Measurements from ENCODE around the gene DNAJC6. TPM values are rescaled to one million over a fixed set of nuclear protein-coding genes. Genes with fewer than 3 reads are reported as not detected.

Gene DNAJC6
- total RNA-seq, 4 donors from 2014 or later = 0.10 to 0.75 (median 0.36) TPM; not detected in 1

- ATAC-seq (no peak), DNase-seq (no peak)
- Histone ChIP-seq H3K4me1 (no peaks in the 10 kb centered on the region), H3K4me3 (no peak overlapping the region), H3K27ac (no peak overlapping the region), H3K36me3 (no peaks in the 10 kb centered on the region), H3K27me3 (no peaks in the 10 kb centered on the region), H3K9me3 (no peaks in the 10 kb centered on the region)
- TF ChIP-seq POLR2A (IDR thresholded peaks at IDR 0.05) = no peak
- TF ChIP-seq, protein P1, sequence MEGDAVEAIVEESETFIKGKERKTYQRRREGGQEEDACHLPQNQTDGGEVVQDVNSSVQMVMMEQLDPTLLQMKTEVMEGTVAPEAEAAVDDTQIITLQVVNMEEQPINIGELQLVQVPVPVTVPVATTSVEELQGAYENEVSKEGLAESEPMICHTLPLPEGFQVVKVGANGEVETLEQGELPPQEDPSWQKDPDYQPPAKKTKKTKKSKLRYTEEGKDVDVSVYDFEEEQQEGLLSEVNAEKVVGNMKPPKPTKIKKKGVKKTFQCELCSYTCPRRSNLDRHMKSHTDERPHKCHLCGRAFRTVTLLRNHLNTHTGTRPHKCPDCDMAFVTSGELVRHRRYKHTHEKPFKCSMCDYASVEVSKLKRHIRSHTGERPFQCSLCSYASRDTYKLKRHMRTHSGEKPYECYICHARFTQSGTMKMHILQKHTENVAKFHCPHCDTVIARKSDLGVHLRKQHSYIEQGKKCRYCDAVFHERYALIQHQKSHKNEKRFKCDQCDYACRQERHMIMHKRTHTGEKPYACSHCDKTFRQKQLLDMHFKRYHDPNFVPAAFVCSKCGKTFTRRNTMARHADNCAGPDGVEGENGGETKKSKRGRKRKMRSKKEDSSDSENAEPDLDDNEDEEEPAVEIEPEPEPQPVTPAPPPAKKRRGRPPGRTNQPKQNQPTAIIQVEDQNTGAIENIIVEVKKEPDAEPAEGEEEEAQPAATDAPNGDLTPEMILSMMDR (IDR thresholded peaks at IDR 0.05 in 4 of 5, conservative IDR thresholded peaks at IDR 0.05 in 1 of 5) = no peak
- in situ Hi-C loops (cut with MboI; ENCODE audit: low sequenced_read_pairs in 4 of 4) (no loop called here), intact Hi-C loops (cut with DNase I; ENCODE audit: low total_unique reads) (no loop called here)
Observed at GRCh38 chr1:65388908-65389695, 79.8 kb downstream of the DNAJC6 start.

GRCh38 chr1:65392497-65392896 lies 83.2 kb downstream of the DNAJC6 start:
- H3K4me3 ChIP-seq = no peak overlapping the region
- no peaks in the 10 kb centered on the region for H3K27me3 ChIP-seq
- no peaks in the 10 kb centered on the region for H3K36me3 ChIP-seq
- TF ChIP-seq, protein P1 (IDR thresholded peaks at IDR 0.05 in 4 of 5, conservative IDR thresholded peaks at IDR 0.05 in 1 of 5) = no peak
- no peak for TF ChIP-seq POLR2A (IDR thresholded peaks at IDR 0.05)
- peak in 1 of 2 donors; percentile 2 for DNase-seq
- ATAC-seq = no peak
- no peaks in the 10 kb centered on the region for H3K4me1 ChIP-seq
- intact Hi-C loops (cut with DNase I; ENCODE audit: low total_unique reads) (no loop called here), in situ Hi-C loops (cut with MboI; ENCODE audit: low sequenced_read_pairs in 4 of 4) (no loop called here)
- H3K27ac ChIP-seq = no peak overlapping the region
- H3K9me3 ChIP-seq = no peaks in the 10 kb centered on the region

DNA sequence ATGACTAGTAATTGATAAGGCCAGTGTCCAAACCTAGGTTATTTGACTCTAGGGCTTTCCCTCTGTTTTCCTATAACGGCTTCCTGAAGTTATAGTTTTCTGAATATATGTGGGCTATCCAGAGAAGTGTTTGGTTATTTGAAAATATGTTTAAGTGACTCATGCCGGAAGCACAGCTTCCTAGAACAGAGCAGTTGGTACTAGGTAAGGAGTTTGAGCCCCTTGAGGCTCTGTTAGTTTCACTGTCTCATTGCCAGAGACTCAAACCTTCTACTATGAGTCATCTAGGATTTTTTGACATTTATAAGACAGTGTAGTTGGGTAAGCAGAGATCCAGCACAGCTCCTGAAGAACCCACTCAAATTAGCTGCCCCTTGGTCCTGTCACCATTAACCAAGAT lies 84.0 kb downstream of the DNAJC6 start:
- Histone ChIP-seq H3K27me3 (no peaks in the 10 kb centered on the region), H3K4me3 (no peak overlapping the region), H3K4me1 (no peaks in the 10 kb centered on the region), H3K27ac (no peak overlapping the region), H3K9me3 (no peaks in the 10 kb centered on the region), H3K36me3 (no peaks in the 10 kb centered on the region)
- intact Hi-C loops (cut with DNase I; ENCODE audit: low total_unique reads) = no loop called here
- in situ Hi-C loops (cut with MboI; ENCODE audit: low sequenced_read_pairs in 4 of 4) = no loop called here
- TF ChIP-seq POLR2A (IDR thresholded peaks at IDR 0.05) = no peak
- ATAC-seq = no peak
- DNase-seq = no peak

DNA sequence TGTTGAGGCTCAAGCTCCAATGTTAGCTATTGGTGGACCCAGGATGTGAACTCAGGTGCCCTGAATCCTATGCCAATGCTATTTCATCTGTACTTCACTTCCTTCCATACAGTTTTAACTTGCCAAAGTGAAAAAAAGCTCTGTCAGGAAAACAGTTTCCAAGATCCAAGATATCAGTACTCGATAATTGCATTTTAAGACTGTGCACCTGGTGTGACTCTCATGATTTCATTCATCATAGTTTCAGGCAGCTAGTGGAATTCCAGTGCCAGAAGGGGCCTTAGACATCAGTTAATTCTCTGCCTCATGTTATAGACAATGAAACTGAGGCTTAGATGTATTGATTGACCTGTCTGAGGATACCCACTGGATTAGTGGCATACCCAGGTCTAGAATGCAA lies 84.6 kb downstream of the DNAJC6 start:
- in situ Hi-C loops (cut with MboI; ENCODE audit: low sequenced_read_pairs in 4 of 4) = no loop called here
- no peaks in the 10 kb centered on the region for H3K4me1 ChIP-seq
- H3K27me3 ChIP-seq = no peaks in the 10 kb centered on the region
- no peak overlapping the region for H3K4me3 ChIP-seq
- no peaks in the 10 kb centered on the region for H3K36me3 ChIP-seq
- DNase-seq = no peak
- H3K27ac ChIP-seq = no peak overlapping the region
- no peak for TF ChIP-seq POLR2A (IDR thresholded peaks at IDR 0.05)
- TF ChIP-seq, protein P1 (IDR thresholded peaks at IDR 0.05 in 4 of 5, conservative IDR thresholded peaks at IDR 0.05 in 1 of 5) = no peak
- no peak for ATAC-seq
- intact Hi-C loops (cut with DNase I; ENCODE audit: low total_unique reads) = no loop called here
- no peaks in the 10 kb centered on the region for H3K9me3 ChIP-seq

DNA sequence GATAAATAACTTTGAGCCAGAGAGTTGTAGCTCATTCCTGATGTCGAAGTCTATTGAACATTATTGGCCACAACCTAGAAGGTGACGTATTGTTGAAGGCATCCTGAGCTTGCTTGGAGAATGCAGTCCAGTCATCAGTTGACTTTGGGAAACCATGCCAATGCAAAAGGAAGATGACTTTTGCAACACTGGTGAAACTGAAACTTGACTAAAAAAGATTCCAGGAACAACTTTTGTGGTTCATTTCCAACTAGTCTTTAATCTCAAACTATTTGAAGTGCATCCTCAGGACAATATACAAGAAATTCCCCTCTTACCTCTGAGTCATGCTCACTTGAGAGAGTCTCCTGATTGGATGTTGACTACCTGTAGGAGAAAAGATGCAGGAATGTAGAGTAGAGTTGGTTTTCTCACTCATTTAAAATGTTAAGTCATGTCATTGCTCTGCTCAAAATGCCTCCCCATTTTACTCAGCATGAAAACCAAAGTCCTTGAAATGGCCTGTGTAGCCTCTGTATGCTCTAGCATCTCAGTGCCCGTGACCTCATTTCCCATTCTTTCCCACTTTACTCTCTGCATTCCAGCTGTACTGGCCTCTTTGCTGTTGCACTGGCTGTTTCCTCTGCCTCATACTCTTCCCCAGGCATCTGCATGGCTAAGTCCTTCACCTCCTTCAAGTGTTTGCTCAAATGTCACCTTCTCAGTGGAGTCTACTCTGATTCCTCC lies 86.7 kb downstream of the DNAJC6 start:
- H3K27ac ChIP-seq = no peak overlapping the region
- TF ChIP-seq, protein P1 (IDR thresholded peaks at IDR 0.05 in 4 of 5, conservative IDR thresholded peaks at IDR 0.05 in 1 of 5) = no peak
- TF ChIP-seq POLR2A (IDR thresholded peaks at IDR 0.05) = no peak

More for the DNA sequence above, 86.7 kb downstream of the DNAJC6 start:
- no peaks in the 10 kb centered on the region for H3K27me3 ChIP-seq
- ATAC-seq (no peak), DNase-seq (no peak)
- H3K9me3 ChIP-seq = no peaks in the 10 kb centered on the region
- intact Hi-C loops (cut with DNase I; ENCODE audit: low total_unique reads) = no loop called here
- no peaks in the 10 kb centered on the region for H3K4me1 ChIP-seq
- H3K4me3 ChIP-seq = no peak overlapping the region
- no peaks in the 10 kb centered on the region for H3K36me3 ChIP-seq
- in situ Hi-C loops (cut with MboI; ENCODE audit: low sequenced_read_pairs in 4 of 4) = no loop called here
